Adipocyte (in vitro differentiated cells): Measurements from ENCODE around the gene HECW1.

Source experiments
- DNase-seq: peaks from one replicate; pipeline ENCODE4 v3.0.0-alpha.2; 2015; ENCODE audit warnings: low read depth
- H3K27me3 ChIP-seq: replicated peaks from 2 replicates; pipeline ENCODE4 v1.7.0; 2013; ENCODE audit warnings: mild to moderate bottlenecking, low read length, moderate library complexity; ENCODE audit not compliant: control insufficient read depth, insufficient read depth
- H3K36me3 ChIP-seq: 2 replicates; pipeline ENCODE4 v1.7.0; 2013; ENCODE audit warnings: low read length, mild to moderate bottlenecking, moderate library complexity; ENCODE audit not compliant: control insufficient read depth, insufficient read depth, severe bottlenecking
- H3K4me1 ChIP-seq: 2 replicates; pipeline ENCODE4 v1.7.0; 2013; ENCODE audit warnings: mild to moderate bottlenecking, low read length, moderate library complexity; ENCODE audit not compliant: control insufficient read depth, insufficient read depth
- H3K4me3 ChIP-seq: 2 replicates; pipeline ENCODE4 v1.7.0; 2013; ENCODE audit warnings: mild to moderate bottlenecking, low read length, moderate library complexity
- H3K9ac ChIP-seq: 2 replicates; pipeline ENCODE4 v1.7.0; 2013; ENCODE audit warnings: mild to moderate bottlenecking, low read length, moderate library complexity
- H3K9me3 ChIP-seq: 2 replicates; pipeline ENCODE4 v1.7.0; 2013; ENCODE audit warnings: mild to moderate bottlenecking, low read length, moderate library complexity; ENCODE audit not compliant: control insufficient read depth

HECW1 gene

GRCh38 chr7:43535031-43535451 is 422.6 kb downstream of the HECW1 start:
- H3K27me3 ChIP-seq = no peaks in the 10 kb centered on the region
- no peaks in the 10 kb centered on the region for H3K9me3 ChIP-seq
- H3K4me3 ChIP-seq = no peak overlapping the region
- H3K36me3 ChIP-seq = no peaks in the 10 kb centered on the region
- peaks cover 52% of the 10 kb centered on the region for H3K4me1 ChIP-seq
- H3K9ac ChIP-seq = peak overlapping the region; percentile 50
- peak; percentile 34 for DNase-seq

DNA sequence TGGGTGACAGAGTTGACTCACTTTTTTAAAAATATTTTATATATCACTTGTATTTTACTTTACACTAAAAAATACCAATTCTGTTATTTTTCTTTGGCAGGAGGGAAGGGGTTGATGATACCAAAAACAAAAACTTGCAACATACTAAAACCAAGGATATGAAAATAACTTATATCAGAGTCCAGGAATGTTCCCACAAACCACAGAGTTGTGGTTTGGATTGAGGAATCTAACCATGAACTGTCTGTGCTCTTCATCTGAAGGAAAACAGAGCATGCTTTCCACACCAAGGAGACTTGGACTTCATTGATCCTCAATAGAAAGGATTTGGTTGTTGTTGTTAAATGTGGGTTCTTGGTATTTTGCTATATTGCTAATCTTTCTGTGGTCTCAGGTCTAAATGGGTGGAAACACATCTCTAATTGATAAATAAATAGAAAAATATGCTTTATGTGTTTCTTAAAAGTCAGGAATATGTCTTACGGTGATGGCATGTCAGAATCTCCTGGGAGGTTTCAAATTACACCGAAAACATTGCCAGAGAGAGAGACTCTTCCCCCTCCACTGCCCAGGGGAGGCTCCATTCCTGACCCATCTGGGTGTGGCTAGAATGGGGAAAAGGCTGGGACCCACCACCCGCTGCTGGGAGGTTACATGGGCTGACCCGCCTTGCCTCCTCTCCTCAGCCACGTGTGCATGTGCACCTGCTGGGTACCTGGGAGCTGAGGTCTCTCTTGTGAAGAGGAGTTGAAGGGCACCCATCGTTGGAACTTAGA is 423.6 kb downstream of the HECW1 start:
- H3K4me1 ChIP-seq = peaks cover 52% of the 10 kb centered on the region
- no peaks in the 10 kb centered on the region for H3K36me3 ChIP-seq
- no peaks in the 10 kb centered on the region for H3K27me3 ChIP-seq
- DNase-seq = peak; percentile 95
- no peaks in the 10 kb centered on the region for H3K9me3 ChIP-seq
- H3K9ac ChIP-seq = peak overlapping the region; percentile 50
- H3K4me3 ChIP-seq = peak overlapping the region; percentile 12

GRCh38 chr7:43536773-43537172 is 424.3 kb downstream of the HECW1 start:
- H3K4me3 ChIP-seq = no peak overlapping the region
- H3K4me1 ChIP-seq = peaks cover 52% of the 10 kb centered on the region

DNA sequence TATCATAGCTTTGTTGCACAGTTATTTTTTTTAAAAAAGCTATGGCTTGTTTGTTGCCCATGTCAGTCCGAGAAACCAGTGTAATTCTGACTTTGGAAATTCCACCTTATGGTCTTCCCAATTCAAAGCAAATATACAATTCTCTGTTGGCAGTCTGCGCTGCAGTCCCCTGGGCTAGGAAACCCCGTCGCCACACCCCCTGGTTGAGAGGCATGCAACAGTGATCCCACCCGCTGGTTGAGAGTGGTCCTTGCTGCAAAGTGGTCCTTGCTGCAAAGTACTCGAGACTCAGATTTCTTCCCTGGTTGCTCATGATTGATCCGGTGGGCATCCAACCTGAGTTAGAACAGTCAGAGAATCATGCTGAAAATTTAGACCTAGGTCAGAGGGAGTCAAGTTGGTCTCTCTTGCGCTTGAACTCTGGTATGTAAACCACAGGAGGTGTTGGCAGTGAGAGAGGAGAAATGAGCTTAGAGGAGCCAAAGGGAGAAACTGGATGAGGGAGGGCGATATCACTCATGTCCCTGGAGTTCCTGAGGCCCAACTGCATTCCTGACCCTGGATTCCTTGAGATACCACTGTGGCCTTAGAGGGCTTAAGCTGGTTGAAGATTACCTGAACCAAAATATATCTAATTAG is 425.4 kb downstream of the HECW1 start:
- Histone ChIP-seq H3K27me3 (no peaks in the 10 kb centered on the region), H3K4me3 (no peak overlapping the region)
- peak; percentile 9 for DNase-seq

More at GRCh38 chr7:43536773-43537172, 424.3 kb downstream of the HECW1 start:
- Histone ChIP-seq H3K36me3 (no peaks in the 10 kb centered on the region), H3K9ac (peak overlapping the region; percentile 22), H3K27me3 (no peaks in the 10 kb centered on the region), H3K9me3 (no peaks in the 10 kb centered on the region)
- no peak for DNase-seq

GRCh38 chr7:43538404-43538771 is 425.9 kb downstream of the HECW1 start:
- no peak for DNase-seq
- H3K27me3 ChIP-seq = no peaks in the 10 kb centered on the region
- H3K4me1 ChIP-seq = peaks cover 49% of the 10 kb centered on the region
- no peaks in the 10 kb centered on the region for H3K9me3 ChIP-seq
- H3K4me3 ChIP-seq = no peak overlapping the region
- no peaks in the 10 kb centered on the region for H3K36me3 ChIP-seq
- H3K9ac ChIP-seq = no peak overlapping the region

More for the DNA sequence above, 425.4 kb downstream of the HECW1 start:
- Histone ChIP-seq H3K36me3 (no peaks in the 10 kb centered on the region), H3K4me1 (peaks cover 52% of the 10 kb centered on the region), H3K9me3 (no peaks in the 10 kb centered on the region), H3K9ac (no peak overlapping the region)

DNA sequence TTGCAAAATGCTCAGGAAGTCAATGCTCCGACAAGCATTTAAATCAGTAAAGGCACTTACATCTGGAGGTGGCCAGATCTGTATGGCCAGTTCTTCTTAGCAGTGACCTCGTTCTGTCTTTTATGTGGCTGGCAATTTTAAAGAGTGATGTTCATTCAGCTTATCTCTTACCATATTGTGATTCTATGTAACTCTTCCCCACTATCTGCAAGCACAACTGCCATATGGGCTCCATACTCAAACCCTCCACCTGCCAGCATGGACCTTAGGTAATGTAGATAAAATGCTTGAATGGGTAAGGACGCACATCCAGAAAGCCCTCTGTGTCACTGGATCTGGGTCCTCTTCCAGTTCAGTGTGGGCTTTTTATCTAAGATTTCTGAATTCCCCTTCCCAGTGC is 428.0 kb downstream of the HECW1 start:
- Histone ChIP-seq H3K9ac (no peak overlapping the region), H3K4me3 (no peak overlapping the region), H3K4me1 (peaks cover 28% of the 10 kb centered on the region), H3K36me3 (no peaks in the 10 kb centered on the region), H3K9me3 (no peaks in the 10 kb centered on the region), H3K27me3 (no peaks in the 10 kb centered on the region)
- DNase-seq = no peak

GRCh38 chr7:43542716-43543115 is 430.3 kb downstream of the HECW1 start:
- no peak for DNase-seq
- Histone ChIP-seq H3K9ac (no peak overlapping the region), H3K4me1 (peaks cover 10% of the 10 kb centered on the region), H3K36me3 (no peaks in the 10 kb centered on the region), H3K9me3 (peaks cover 16% of the 10 kb centered on the region), H3K27me3 (no peaks in the 10 kb centered on the region), H3K4me3 (no peak overlapping the region)

- no peak for DNase-seq
- Histone ChIP-seq H3K9ac (no peak overlapping the region), H3K27me3 (no peaks in the 10 kb centered on the region), H3K4me1 (peaks cover 10% of the 10 kb centered on the region), H3K9me3 (peaks cover 18% of the 10 kb centered on the region), H3K36me3 (no peaks in the 10 kb centered on the region), H3K4me3 (no peak overlapping the region)
Measured at GRCh38 chr7:43546231-43546630, 433.8 kb downstream of the HECW1 start.

- no peak overlapping the region for H3K9ac ChIP-seq
- no peak for DNase-seq
- H3K4me1 ChIP-seq = peaks cover 13% of the 10 kb centered on the region
- H3K4me3 ChIP-seq = no peak overlapping the region
- H3K36me3 ChIP-seq = no peaks in the 10 kb centered on the region
- H3K27me3 ChIP-seq = no peaks in the 10 kb centered on the region
- H3K9me3 ChIP-seq = peaks cover 18% of the 10 kb centered on the region
Measured at GRCh38 chr7:43550427-43550826, 438.0 kb downstream of the HECW1 start.

DNA sequence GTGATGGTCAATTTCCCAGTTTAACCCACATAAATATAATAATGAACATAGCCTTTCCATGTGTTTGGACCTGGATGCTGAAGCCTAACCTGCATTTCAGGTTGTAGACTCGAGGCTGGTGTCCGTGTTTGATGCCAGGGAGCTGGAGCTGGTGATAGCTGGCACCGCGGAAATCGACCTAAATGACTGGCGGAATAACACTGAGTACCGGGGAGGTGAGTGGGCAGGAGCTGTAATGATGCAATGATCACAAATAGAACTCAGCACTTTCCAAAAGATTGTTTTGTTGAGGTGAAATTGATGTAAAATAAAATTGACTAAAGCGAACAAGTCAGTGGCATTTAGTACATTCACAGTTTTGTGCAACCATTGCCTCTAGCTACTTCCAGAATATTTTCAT is 439.7 kb downstream of the HECW1 start:
- H3K27me3 ChIP-seq = no peaks in the 10 kb centered on the region
- no peak overlapping the region for H3K4me3 ChIP-seq
- peaks cover 7% of the 10 kb centered on the region for H3K9me3 ChIP-seq
- peaks cover 13% of the 10 kb centered on the region for H3K4me1 ChIP-seq
- H3K9ac ChIP-seq = no peak overlapping the region
- no peak for DNase-seq
- no peaks in the 10 kb centered on the region for H3K36me3 ChIP-seq

DNA sequence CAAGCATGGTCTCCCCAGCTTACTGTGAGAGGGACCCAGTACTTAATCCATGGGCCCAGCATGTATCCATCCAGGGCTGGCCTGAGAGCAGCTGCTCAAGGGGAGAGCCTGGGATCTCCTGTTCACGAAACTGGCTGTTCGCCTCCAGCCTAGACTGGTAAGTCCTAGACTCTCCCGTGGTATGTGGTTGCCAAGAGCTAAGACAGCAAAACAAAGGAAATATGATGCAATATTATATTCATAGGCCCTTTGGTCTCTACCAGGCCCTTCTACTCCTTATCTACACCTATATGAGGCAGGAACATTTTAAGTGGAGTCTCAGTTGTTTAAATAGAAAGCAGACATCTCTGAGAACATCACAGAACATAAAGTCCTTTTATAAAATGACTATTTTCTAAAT is 441.6 kb downstream of the HECW1 start:
- no peaks in the 10 kb centered on the region for H3K36me3 ChIP-seq
- H3K9ac ChIP-seq = no peak overlapping the region
- no peaks in the 10 kb centered on the region for H3K9me3 ChIP-seq
- peak; percentile 25 for DNase-seq
- no peaks in the 10 kb centered on the region for H3K27me3 ChIP-seq
- no peak overlapping the region for H3K4me3 ChIP-seq
- peaks cover 13% of the 10 kb centered on the region for H3K4me1 ChIP-seq
